H9 (cell line): ENCODE measurements around the gene P4HA3. TPM values are rescaled to one million over a fixed set of nuclear protein-coding genes. Genes with fewer than 3 reads are reported as not detected.

Experiments used
- DNase-seq: peaks from one replicate; pipeline ENCODE4 v3.0.0-alpha.2; 2017
- H2AFZ ChIP-seq: one replicate; pipeline ENCODE4 v1.6.1; 2013; ENCODE audit warnings: mild to moderate bottlenecking, low read length, control low read depth, moderate library complexity
- H2AK5ac ChIP-seq: 2 replicates; pipeline ENCODE4 v1.6.1; 2013; ENCODE audit warnings: low read length, control low read depth, mixed read lengths; ENCODE audit not compliant: insufficient read length
- H2BK120ac ChIP-seq: one replicate; pipeline ENCODE4 v1.6.1; 2013; ENCODE audit warnings: low read depth, mild to moderate bottlenecking, low read length, control low read depth, inconsistent platforms; ENCODE audit not compliant: poor library complexity, severe bottlenecking
- H2BK12ac ChIP-seq: 2 replicates; pipeline ENCODE4 v1.6.1; 2013; ENCODE audit warnings: low read length, control low read depth, mixed read lengths, low read depth; ENCODE audit not compliant: insufficient read length
- H2BK15ac ChIP-seq: 2 replicates; pipeline ENCODE4 v1.6.1; 2013; ENCODE audit warnings: low read depth, low read length, control low read depth
- H2BK20ac ChIP-seq: one replicate; pipeline ENCODE4 v1.6.1; 2013; ENCODE audit warnings: low read depth, mild to moderate bottlenecking, low read length, control low read depth, inconsistent platforms; ENCODE audit not compliant: poor library complexity, severe bottlenecking
- H2BK5ac ChIP-seq: 2 replicates; pipeline ENCODE4 v1.6.1; 2013; ENCODE audit warnings: low read length, control low read depth, mixed read lengths; ENCODE audit not compliant: insufficient read length
- H3K14ac ChIP-seq: 2 replicates; pipeline ENCODE4 v1.6.1; 2013; ENCODE audit warnings: low read length, control low read depth; ENCODE audit not compliant: insufficient read depth
- H3K18ac ChIP-seq: 2 replicates; pipeline ENCODE4 v1.6.1; 2013; ENCODE audit warnings: low read depth, mild to moderate bottlenecking, mixed read lengths, low read length, control low read depth; ENCODE audit not compliant: insufficient read length
- H3K23ac ChIP-seq: 2 replicates; pipeline ENCODE4 v1.6.1; 2013; ENCODE audit warnings: low read length, control low read depth, mixed read lengths, low read depth; ENCODE audit not compliant: insufficient read length
- H3K23me2 ChIP-seq: 2 replicates; pipeline ENCODE4 v1.6.1; 2013; ENCODE audit warnings: low read depth, mild to moderate bottlenecking, mixed read lengths, low read length, control low read depth; ENCODE audit not compliant: insufficient read length, poor library complexity, severe bottlenecking
- H3K27ac ChIP-seq: 2 replicates; pipeline ENCODE4 v1.5.1; 2013; ENCODE audit warnings: low read length, control low read depth, mixed read lengths, low read depth; ENCODE audit not compliant: insufficient read length
- H3K27me3 ChIP-seq: 2 replicates; pipeline ENCODE4 v1.6.1; 2013; ENCODE audit warnings: low read length, control low read depth, inconsistent platforms; ENCODE audit not compliant: insufficient read depth
- H3K4ac ChIP-seq: 2 replicates; pipeline ENCODE4 v1.6.1; 2013; ENCODE audit warnings: low read depth, mild to moderate bottlenecking, control low read depth, inconsistent platforms, low read length, moderate library complexity
- H3K4me1 ChIP-seq: 2 replicates; pipeline ENCODE4 v1.6.1; 2013; ENCODE audit warnings: low read length, control low read depth, inconsistent platforms; ENCODE audit not compliant: insufficient read depth
- H3K4me2 ChIP-seq: 2 replicates; pipeline ENCODE4 v1.6.1; 2013; ENCODE audit warnings: low read length, control low read depth, mixed read lengths; ENCODE audit not compliant: insufficient read length, insufficient read depth
- H3K56ac ChIP-seq: 2 replicates; pipeline ENCODE4 v1.6.1; 2013; ENCODE audit warnings: low read depth, mild to moderate bottlenecking, mixed read lengths, low read length, control low read depth; ENCODE audit not compliant: insufficient read length
- H3K79me1 ChIP-seq: 2 replicates; pipeline ENCODE4 v1.6.1; 2013; ENCODE audit warnings: low read depth, mild to moderate bottlenecking, moderate library complexity, low read length, control low read depth, inconsistent platforms; ENCODE audit not compliant: insufficient read depth, poor library complexity, severe bottlenecking
- H3K79me2 ChIP-seq: 2 replicates; pipeline ENCODE4 v1.6.1; 2013; ENCODE audit warnings: low read length, control low read depth, inconsistent platforms; ENCODE audit not compliant: insufficient read depth
- H3K9ac ChIP-seq: 2 replicates; pipeline ENCODE4 v1.6.1; 2013; ENCODE audit warnings: low read length, control low read depth, mixed read lengths; ENCODE audit not compliant: insufficient read length; ENCODE audit errors: extremely low read depth
- H3K9me3 ChIP-seq: one replicate; pipeline ENCODE4 v1.6.1; 2013; ENCODE audit warnings: low read depth, low read length, inconsistent platforms; ENCODE audit not compliant: control insufficient read depth
- H3T11ph ChIP-seq: one replicate; pipeline ENCODE4 v1.6.1; 2013; ENCODE audit warnings: mild to moderate bottlenecking, low read length, control low read depth, inconsistent platforms
- H4K20me1 ChIP-seq: one replicate; pipeline ENCODE4 v1.6.1; 2013; ENCODE audit not compliant: control insufficient read depth, insufficient read length, insufficient read depth
- H4K5ac ChIP-seq: 2 replicates; pipeline ENCODE4 v1.6.1; 2013; ENCODE audit warnings: low read depth, mild to moderate bottlenecking, mixed read lengths, low read length, control low read depth; ENCODE audit not compliant: insufficient read length
- H4K8ac ChIP-seq: replicated peaks from 2 replicates; pipeline ENCODE4 v1.6.1; 2013; ENCODE audit warnings: low read length, control low read depth, mixed read lengths, low read depth; ENCODE audit not compliant: insufficient read length
- H4K91ac ChIP-seq: 2 replicates; pipeline ENCODE4 v1.6.1; 2013; ENCODE audit warnings: low read depth, mild to moderate bottlenecking, moderate library complexity, mixed read lengths, low read length, control low read depth; ENCODE audit not compliant: insufficient read length
- H3K27ac Mint-ChIP-seq, 3 experiments: 2 replicates in 2 of 3; 3 replicates in 1 of 3; pipeline ENCODE4 v1.8.0; 2020 to 2021; ENCODE audit warnings: mixed read lengths in 3 of 3, mild to moderate bottlenecking in 1 of 3, moderate library complexity in 1 of 3
- H3K27me3 Mint-ChIP-seq: 2 replicates; pipeline ENCODE4 v1.8.0; 2021; ENCODE audit warnings: low read depth, mild to moderate bottlenecking, moderate library complexity, mixed read lengths
- H3K36me3 Mint-ChIP-seq, 3 experiments: 2 replicates in 2 of 3; 3 replicates in 1 of 3; pipeline ENCODE4 v1.8.0; 2020 to 2021; ENCODE audit warnings: low read depth in 3 of 3, mixed read lengths in 3 of 3; ENCODE audit not compliant: insufficient read depth in 1 of 3
- H3K4me1 Mint-ChIP-seq, 2 experiments: 2 replicates each; pipeline ENCODE4 v1.8.0; 2020; ENCODE audit warnings: mixed read lengths in 2 of 2
- H3K4me3 Mint-ChIP-seq, 2 experiments: 2 replicates in 1 of 2; 3 replicates in 1 of 2; pipeline ENCODE4 v1.8.0; 2020 to 2021; ENCODE audit warnings: mild to moderate bottlenecking in 2 of 2, mixed read lengths in 2 of 2, moderate library complexity in 1 of 2
- H3K9me3 Mint-ChIP-seq, 2 experiments: 2 replicates in 1 of 2; 3 replicates in 1 of 2; pipeline ENCODE4 v1.8.0; 2020; ENCODE audit warnings: mild to moderate bottlenecking in 2 of 2, mixed read lengths in 2 of 2, moderate library complexity in 1 of 2
- CTCF ChIP-seq: fragments of 200-600 bp; sonication (generic); conservative IDR thresholded peaks from 3 replicates; pipeline ENCODE4 v1.8.0; 2021; ENCODE audit warnings: antibody characterized with exemption, mild to moderate bottlenecking
- WGBS: extraction: QIAGEN DNeasy Blood & Tissue Kit; methylation state at CpG from one replicate; pipeline ENCODE4 v1.1.7; 2013; ENCODE audit warnings: missing lambda C conversion rate, low lambda C conversion rate, mixed read lengths; ENCODE audit not compliant: insufficient read length; ENCODE audit errors: extremely low coverage; 5-methylcytosine and 5-hydroxymethylcytosine counted together
- total RNA-seq: library from RNA; stranded (reverse); gene quantifications from 2 replicates; pipeline ENCODE4 v1.2.1, GENCODE V29; 2021

The P4HA3 gene
- total RNA-seq, 1 experiment from 2014 or later = not detected

- no peak overlapping the region for H3K18ac ChIP-seq
- no CpG with 5 or more reads among the region's 5 CpGs for WGBS
- no peak overlapping the region for H2BK20ac ChIP-seq
- H3K23ac ChIP-seq = no peak overlapping the region
- H3K9ac ChIP-seq = no peak overlapping the region
- H3K23me2 ChIP-seq = no peaks in the 10 kb centered on the region
- no peaks in the 10 kb centered on the region for H3K79me2 ChIP-seq
- no peaks in the 10 kb centered on the region; the same call in 1 of the 2 replicates for H3K27me3 Mint-ChIP-seq
- H3K27ac ChIP-seq = no peak overlapping the region
- no peak overlapping the region for H4K8ac ChIP-seq
- no peaks in the 10 kb centered on the region for H3K27me3 ChIP-seq
- no peak overlapping the region for H2BK15ac ChIP-seq
- H4K91ac ChIP-seq = no peak overlapping the region
- no peaks in the 10 kb centered on the region for H3K9me3 ChIP-seq
- no peaks in the 10 kb centered on the region for H3K36me3 Mint-ChIP-seq
- no peak overlapping the region for H3K56ac ChIP-seq
- H3K4me1 ChIP-seq = no peaks in the 10 kb centered on the region
- no peak overlapping the region for H2BK5ac ChIP-seq
- no peaks in the 10 kb centered on the region for H4K20me1 ChIP-seq
- H3K27ac Mint-ChIP-seq = no peak overlapping the region
- no peak overlapping the region for H3K4me3 Mint-ChIP-seq
- H2BK120ac ChIP-seq = no peak overlapping the region
- no peak overlapping the region for H3K4me2 ChIP-seq
- H4K5ac ChIP-seq = no peak overlapping the region
- H3K4me1 Mint-ChIP-seq = no peaks in the 10 kb centered on the region
- no peak overlapping the region for H2AK5ac ChIP-seq
- H3K9me3 Mint-ChIP-seq = no peaks in the 10 kb centered on the region
- no peak for TF ChIP-seq CTCF
- H3K4ac ChIP-seq = no peak overlapping the region
- H2AFZ ChIP-seq = no peak overlapping the region
- no peaks in the 10 kb centered on the region for H3K79me1 ChIP-seq
- H3K14ac ChIP-seq = no peak overlapping the region
- DNase-seq = no peak
- H3T11ph ChIP-seq = no peak overlapping the region
- H2BK12ac ChIP-seq = no peak overlapping the region
Measured at GRCh38 chr11:74282914-74283371, 28.5 kb downstream of the P4HA3 start.
